Neural crest cell (in vitro differentiated cells): ENCODE measurements around the gene COX6A2. TPM values are rescaled to one million over a fixed set of nuclear protein-coding genes. Genes with fewer than 3 reads are reported as not detected.

Experiments
- DNase-seq: peaks from one replicate; pipeline ENCODE4 v3.0.0; 2021; ENCODE audit warnings: low read depth, mixed read lengths, low spot score
- H3K27ac Mint-ChIP-seq: one replicate; pipeline ENCODE4 v1.8.0; 2021; ENCODE audit warnings: mild to moderate bottlenecking, mixed read lengths; ENCODE audit not compliant: unreplicated experiment
- H3K27me3 Mint-ChIP-seq: 2 replicates; pipeline ENCODE4 v1.8.0; 2021; ENCODE audit warnings: low read depth, mild to moderate bottlenecking, mixed read lengths
- H3K36me3 Mint-ChIP-seq: 2 replicates; pipeline ENCODE4 v1.8.0; 2021; ENCODE audit warnings: low read depth, mild to moderate bottlenecking, mixed read lengths
- H3K4me1 Mint-ChIP-seq: 2 replicates; pipeline ENCODE4 v1.8.0; 2021; ENCODE audit warnings: mixed read lengths
- H3K4me3 Mint-ChIP-seq: one replicate; pipeline ENCODE4 v1.8.0; 2021; ENCODE audit warnings: mild to moderate bottlenecking, mixed read lengths
- H3K9me3 Mint-ChIP-seq: 2 replicates; pipeline ENCODE4 v1.8.0; 2021; ENCODE audit warnings: mixed read lengths
- CTCF ChIP-seq: fragments of 200-600 bp; sonication (generic); conservative IDR thresholded peaks from 2 replicates; pipeline ENCODE4 v1.5.0; 2021; ENCODE audit warnings: antibody characterized with exemption, mild to moderate bottlenecking
- total RNA-seq: library from RNA; stranded (reverse); gene quantifications from 2 replicates; pipeline ENCODE4 v1.2.1, GENCODE V29; 2021

COX6A2 gene
- total RNA-seq, 1 donor from 2014 or later, result not detected

- peaks cover 28% of the 10 kb centered on the region for H3K27me3 Mint-ChIP-seq
- peak; percentile 66 for DNase-seq
- H3K9me3 Mint-ChIP-seq, result no peaks in the 10 kb centered on the region
- no peak overlapping the region for H3K4me3 Mint-ChIP-seq
- peak; percentile 74 for TF ChIP-seq CTCF
- H3K36me3 Mint-ChIP-seq, result no peaks in the 10 kb centered on the region
- H3K4me1 Mint-ChIP-seq, result peaks cover 6% of the 10 kb centered on the region
- no peak overlapping the region for H3K27ac Mint-ChIP-seq
Measured at GRCh38 chr16:31382485-31383161, 45.5 kb downstream of the COX6A2 start.

- H3K4me3 Mint-ChIP-seq, result no peak overlapping the region
- no peaks in the 10 kb centered on the region for H3K4me1 Mint-ChIP-seq
- DNase-seq, result no peak
- no peak overlapping the region for H3K27ac Mint-ChIP-seq
- no peaks in the 10 kb centered on the region for H3K9me3 Mint-ChIP-seq
- peaks cover 23% of the 10 kb centered on the region for H3K27me3 Mint-ChIP-seq
- no peak for TF ChIP-seq CTCF
- no peaks in the 10 kb centered on the region for H3K36me3 Mint-ChIP-seq
Measured at GRCh38 chr16:31380201-31380600, 48.0 kb downstream of the COX6A2 start.

Other genes starting within 250 kb of the COX6A2 start
- gene FUS, start 248.2 kb downstream of the COX6A2 start, total RNA-seq, result 970 and 984 TPM in 2 replicates
- gene PYCARD, start 225.6 kb downstream of the COX6A2 start, total RNA-seq, result 1.7 and 3.3 TPM in 2 replicates
- 0.05 TPM in 1 of 2 replicates, not detected in the other for gene TRIM72, start 214.2 kb downstream of the COX6A2 start, total RNA-seq
- gene PYDC1, start 211.2 kb downstream of the COX6A2 start, total RNA-seq, result not detected in 2 replicates
- gene ITGAM, start 168.4 kb downstream of the COX6A2 start, total RNA-seq, result not detected in 2 replicates
- gene ITGAX, start 73.2 kb downstream of the COX6A2 start, total RNA-seq, result not detected in 2 replicates
- gene ITGAD, start 35.0 kb downstream of the COX6A2 start, total RNA-seq, result not detected in 2 replicates
- 0.91 and 1.0 TPM in 2 replicates for gene ZNF843, start 14.4 kb upstream of the COX6A2 start, total RNA-seq
- gene ARMC5, start 31.1 kb upstream of the COX6A2 start, total RNA-seq, result 11.8 and 12.3 TPM in 2 replicates
- 7.2 and 8.8 TPM in 2 replicates for gene TGFB1I1, start 43.8 kb upstream of the COX6A2 start, total RNA-seq
- not detected in 2 replicates for gene SLC5A2, start 54.8 kb upstream of the COX6A2 start, total RNA-seq
- 47.6 and 47.7 TPM in 2 replicates for gene RUSF1, start 80.0 kb upstream of the COX6A2 start, total RNA-seq
- not detected in 2 replicates for gene AHSP, start 99.5 kb upstream of the COX6A2 start, total RNA-seq